Lower leg skin (tissue), 4 donors: ENCODE data around the gene HJV. TPM values are rescaled to one million over a fixed set of nuclear protein-coding genes. Genes with fewer than 3 reads are reported as not detected.
A peak's percentile ranks its signal among the peaks of the same experiment; 100 is the strongest.

Experiments
- DNase-seq, 2 donors: peaks; one replicate each; pipeline ENCODE4 v3.0.0-alpha.2; 2019; ENCODE audit warnings: low spot score in 2 of 2
- H3K4me3 ChIP-seq: fragments of 200-600 bp; sonication (generic); 2 replicates; pipeline ENCODE4 v1.5.1; 2017; ENCODE audit warnings: mild to moderate bottlenecking, low read depth; ENCODE audit not compliant: poor library complexity, severe bottlenecking
- POLR2A ChIP-seq, 2 donors: fragments of 450-650 bp; IDR thresholded peaks; one replicate each; pipeline ENCODE4 v1.6.1; 2016 to 2017; ENCODE audit warnings: antibody characterized with exemption in 2 of 2, mild to moderate bottlenecking in 1 of 2, moderate library complexity in 1 of 2
- WGBS, 2 donors: methylation state at CpG; one replicate each; pipeline ENCODE4 v1.1.5; 2018; 5-methylcytosine and 5-hydroxymethylcytosine counted together
- intact Hi-C: fragments of 100-400 bp; cut with DNase I; formaldehyde crosslinking; loops from one replicate; pipeline ENCODE4 v1.15.0; 2023; ENCODE audit warnings: low total_unique reads
- total RNA-seq, 4 donors: library from RNA; depleted of rRNA; stranded (reverse); fragments of >200 nt; gene quantifications; one replicate each; pipeline ENCODE4 v1.1.0, GENCODE V29; 2016
- TF ChIP-seq, protein P1 (sequence below), 3 donors: fragments of 450-650 bp; IDR thresholded peaks; one replicate each; pipeline ENCODE4 v1.5.1; 2016; ENCODE audit warnings: antibody characterized with exemption in 3 of 3, mild to moderate bottlenecking in 3 of 3, moderate library complexity in 2 of 3

The HJV gene
- total RNA-seq, 4 donors from 2014 or later = not detected

- intact Hi-C loops = loop anchor here (5.0 to 10.0 kb wide), 2 partner anchors 95 to 163 kb away; partner anchors contain the start of genes ITGA10, NUDT17 and PEX11B
- TF ChIP-seq, protein P1, sequence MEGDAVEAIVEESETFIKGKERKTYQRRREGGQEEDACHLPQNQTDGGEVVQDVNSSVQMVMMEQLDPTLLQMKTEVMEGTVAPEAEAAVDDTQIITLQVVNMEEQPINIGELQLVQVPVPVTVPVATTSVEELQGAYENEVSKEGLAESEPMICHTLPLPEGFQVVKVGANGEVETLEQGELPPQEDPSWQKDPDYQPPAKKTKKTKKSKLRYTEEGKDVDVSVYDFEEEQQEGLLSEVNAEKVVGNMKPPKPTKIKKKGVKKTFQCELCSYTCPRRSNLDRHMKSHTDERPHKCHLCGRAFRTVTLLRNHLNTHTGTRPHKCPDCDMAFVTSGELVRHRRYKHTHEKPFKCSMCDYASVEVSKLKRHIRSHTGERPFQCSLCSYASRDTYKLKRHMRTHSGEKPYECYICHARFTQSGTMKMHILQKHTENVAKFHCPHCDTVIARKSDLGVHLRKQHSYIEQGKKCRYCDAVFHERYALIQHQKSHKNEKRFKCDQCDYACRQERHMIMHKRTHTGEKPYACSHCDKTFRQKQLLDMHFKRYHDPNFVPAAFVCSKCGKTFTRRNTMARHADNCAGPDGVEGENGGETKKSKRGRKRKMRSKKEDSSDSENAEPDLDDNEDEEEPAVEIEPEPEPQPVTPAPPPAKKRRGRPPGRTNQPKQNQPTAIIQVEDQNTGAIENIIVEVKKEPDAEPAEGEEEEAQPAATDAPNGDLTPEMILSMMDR (IDR thresholded peaks at IDR 0.05) = no peak
- TF ChIP-seq POLR2A (IDR thresholded peaks at IDR 0.05) = no peak
- no peak for DNase-seq
- H3K4me3 ChIP-seq = no peak overlapping the region
- 67 to 70% methylated on average over 8 of the region's 8 CpGs for WGBS, 2 donors
Measured at GRCh38 chr1:146010126-146010738, 11.3 kb downstream of the HJV start.

DNA sequence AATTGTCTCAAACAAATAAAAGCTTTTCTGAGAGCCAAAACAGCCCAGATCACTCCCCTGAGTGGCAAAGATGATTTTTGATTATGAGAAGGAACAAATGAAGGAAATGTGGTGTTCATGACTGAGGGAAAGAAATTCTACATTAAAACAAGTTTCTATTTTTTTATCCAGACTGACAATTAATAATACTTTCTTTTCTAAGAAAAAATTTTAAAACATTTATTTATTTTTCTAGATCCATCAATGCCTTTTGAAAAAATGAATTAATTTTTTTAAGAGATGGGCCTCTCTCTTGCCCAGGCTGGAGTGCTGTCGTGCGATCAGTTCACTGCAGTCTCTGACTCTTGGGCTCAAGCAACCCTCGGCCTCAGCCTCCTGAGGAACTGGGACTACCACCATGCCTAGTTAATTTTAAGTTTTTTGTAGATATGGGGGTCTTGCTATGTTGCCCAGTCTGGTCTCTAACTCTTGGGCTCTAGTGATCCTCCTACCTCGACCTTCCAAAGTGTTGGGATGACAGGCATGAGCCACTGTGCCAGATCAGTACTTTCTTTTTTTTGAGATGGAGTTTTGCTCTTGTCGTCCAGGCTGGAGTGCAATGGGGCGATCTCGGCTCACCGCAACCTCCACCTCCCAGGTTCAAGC lies 13.9 kb downstream of the HJV start:
- 83 to 86% methylated on average over 8 of the region's 8 CpGs for WGBS, 2 donors
- intact Hi-C loops = loop anchor here (2.0 kb wide), 1 partner anchor 29 kb away; no protein-coding TSS in a partner anchor
- TF ChIP-seq, protein P1 (IDR thresholded peaks at IDR 0.05) = peak in 1 of 3 donors; percentile 2
- no peak for TF ChIP-seq POLR2A (IDR thresholded peaks at IDR 0.05)
- no peak for DNase-seq
- H3K4me3 ChIP-seq = no peak overlapping the region

DNA sequence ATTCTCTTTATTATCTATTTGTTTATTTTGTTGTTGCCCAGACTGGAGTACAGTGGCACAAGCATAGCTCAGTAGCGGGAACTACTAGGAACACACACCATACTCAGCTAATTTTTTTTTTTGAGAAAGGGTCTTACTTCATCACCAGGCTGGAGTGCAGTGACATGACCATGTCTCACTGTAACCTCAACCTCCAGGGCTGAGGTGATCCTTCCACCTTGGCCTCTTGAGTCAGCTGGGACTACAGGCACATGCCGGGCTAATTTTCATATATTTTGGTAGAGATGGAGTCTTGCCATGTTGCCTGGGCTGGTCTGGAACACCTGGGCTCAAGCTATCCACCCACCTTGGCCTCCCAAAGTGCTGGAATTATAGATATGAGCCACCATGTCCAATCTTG lies 19.8 kb downstream of the HJV start:
- H3K4me3 ChIP-seq = no peak overlapping the region

GRCh38 chr1:145999321-146000024 lies 22.1 kb downstream of the HJV start:
- peak in 1 of 2 donors; percentile 58 for DNase-seq
- H3K4me3 ChIP-seq = no peak overlapping the region
- WGBS, 2 donors = 8 to 9% methylated on average over 5 of the region's 5 CpGs
- TF ChIP-seq, protein P1 (IDR thresholded peaks at IDR 0.05) = no peak
- no peak for TF ChIP-seq POLR2A (IDR thresholded peaks at IDR 0.05)
- intact Hi-C loops = no loop called here

More for the DNA sequence above, 19.8 kb downstream of the HJV start:
- intact Hi-C loops = no loop called here
- TF ChIP-seq, protein P1 (IDR thresholded peaks at IDR 0.05) = no peak
- peak; percentile 17 to 83 for DNase-seq
- 68 to 70% methylated on average over 2 of the region's 2 CpGs for WGBS, 2 donors

GRCh38 chr1:145997718-145998023 lies 23.9 kb downstream of the HJV start:
- 4 to 5% methylated on average over 3 of the region's 3 CpGs for WGBS, 2 donors
- peak in 1 of 2 donors; percentile 67 for DNase-seq
- TF ChIP-seq, protein P1 (IDR thresholded peaks at IDR 0.05) = no peak
- TF ChIP-seq POLR2A (IDR thresholded peaks at IDR 0.05) = no peak
- intact Hi-C loops = no loop called here
- no peak overlapping the region for H3K4me3 ChIP-seq
